Activated CD8-positive, alpha-beta memory T cell treated with anti-CD3 and anti-CD28 coated beads for 24 hours (primary cell): ENCODE measurements around the gene BAIAP2L1.

Experiments
- DNase-seq: peaks from one replicate; pipeline ENCODE4 v3.0.0-alpha.2; 2020

The BAIAP2L1 gene

DNA sequence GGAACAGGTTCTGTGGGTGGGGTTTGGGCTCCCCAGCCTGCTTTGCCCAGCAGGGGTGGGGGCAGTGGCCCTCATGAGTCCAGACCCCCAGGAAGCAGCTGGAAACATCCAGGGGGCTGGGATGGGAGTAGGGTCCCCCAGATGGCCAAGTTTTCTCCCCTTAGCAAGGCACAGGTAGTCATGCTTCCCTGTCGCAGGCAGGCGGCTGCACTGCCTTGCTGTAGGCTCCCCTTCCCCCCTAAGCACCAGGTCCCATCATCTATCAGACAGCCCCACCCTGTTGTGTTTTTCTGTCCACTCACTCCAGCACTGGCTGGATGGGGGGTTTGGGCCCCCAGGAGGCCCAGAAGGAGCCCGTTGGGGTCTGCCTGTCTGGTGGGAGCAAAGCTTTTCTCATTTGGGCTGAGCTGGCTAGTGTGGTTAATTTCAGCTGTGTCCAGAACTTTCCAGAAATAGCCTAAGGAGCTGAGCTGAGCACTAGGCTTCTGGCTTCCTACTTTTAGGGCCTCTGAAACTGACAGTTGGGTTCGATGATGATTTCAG is 111.5 kb downstream of the BAIAP2L1 start:
- DNase-seq = no peak

DNA sequence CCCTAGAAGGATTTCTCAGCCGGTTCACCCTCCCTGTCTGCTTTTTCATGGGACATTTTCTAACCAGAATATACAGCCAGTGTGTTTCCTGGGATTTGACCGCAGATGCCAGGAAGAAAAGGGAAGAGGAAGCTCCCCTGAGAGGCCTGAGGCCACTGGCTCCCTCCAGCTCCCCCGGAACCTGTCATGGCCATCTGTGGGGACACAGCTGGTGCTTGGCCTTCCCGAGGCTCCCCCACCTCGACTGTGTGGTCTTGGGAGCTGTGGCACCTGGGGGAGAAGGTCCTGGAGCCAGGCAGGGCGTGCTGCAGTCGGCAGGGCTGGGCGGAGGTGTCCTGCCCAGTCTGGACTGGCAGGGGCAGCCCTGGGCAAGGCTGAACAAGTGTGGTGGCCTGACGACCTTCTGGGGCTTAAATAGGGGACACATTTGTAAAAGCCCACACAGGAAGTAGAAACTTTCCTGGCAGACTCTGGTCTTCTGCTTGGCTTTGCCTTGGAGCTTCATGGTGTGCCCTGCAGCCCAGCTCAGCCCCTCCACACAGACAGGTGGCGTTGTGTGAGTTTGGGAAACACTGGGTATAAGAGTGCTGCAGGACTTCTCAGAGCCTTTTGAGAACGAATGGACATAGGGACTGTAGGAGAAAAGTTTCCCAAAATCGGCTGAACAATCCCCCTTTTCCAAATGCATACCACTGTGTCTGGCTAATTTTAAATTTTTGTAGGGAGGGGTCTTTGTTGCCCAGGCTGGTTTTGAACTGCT is 112.6 kb downstream of the BAIAP2L1 start:
- DNase-seq = no peak

DNA sequence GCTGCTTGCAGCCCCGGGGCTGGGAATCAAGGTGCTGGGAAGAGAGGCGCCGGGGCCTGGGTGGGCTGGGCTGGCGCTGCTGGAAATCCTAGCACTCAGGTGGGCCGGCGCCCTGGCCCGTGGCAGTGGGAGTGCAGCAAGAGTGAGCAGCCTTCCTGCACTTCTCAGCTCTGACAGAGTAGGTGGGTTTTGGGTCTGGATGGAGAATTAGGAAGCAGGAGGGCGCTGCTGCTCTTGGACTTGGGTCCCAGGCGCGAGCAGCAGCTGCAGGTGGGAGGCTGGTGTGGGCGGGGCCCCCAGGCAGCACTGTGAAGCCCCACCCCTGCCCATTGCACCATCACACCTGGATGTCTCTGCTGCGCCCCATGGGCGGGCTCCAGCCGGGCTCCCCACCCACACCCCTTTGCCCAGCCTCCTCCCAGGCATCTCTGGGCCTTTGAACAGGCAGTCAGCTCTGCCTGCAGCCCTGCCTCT is 113.4 kb downstream of the BAIAP2L1 start:
- no peak for DNase-seq

DNA sequence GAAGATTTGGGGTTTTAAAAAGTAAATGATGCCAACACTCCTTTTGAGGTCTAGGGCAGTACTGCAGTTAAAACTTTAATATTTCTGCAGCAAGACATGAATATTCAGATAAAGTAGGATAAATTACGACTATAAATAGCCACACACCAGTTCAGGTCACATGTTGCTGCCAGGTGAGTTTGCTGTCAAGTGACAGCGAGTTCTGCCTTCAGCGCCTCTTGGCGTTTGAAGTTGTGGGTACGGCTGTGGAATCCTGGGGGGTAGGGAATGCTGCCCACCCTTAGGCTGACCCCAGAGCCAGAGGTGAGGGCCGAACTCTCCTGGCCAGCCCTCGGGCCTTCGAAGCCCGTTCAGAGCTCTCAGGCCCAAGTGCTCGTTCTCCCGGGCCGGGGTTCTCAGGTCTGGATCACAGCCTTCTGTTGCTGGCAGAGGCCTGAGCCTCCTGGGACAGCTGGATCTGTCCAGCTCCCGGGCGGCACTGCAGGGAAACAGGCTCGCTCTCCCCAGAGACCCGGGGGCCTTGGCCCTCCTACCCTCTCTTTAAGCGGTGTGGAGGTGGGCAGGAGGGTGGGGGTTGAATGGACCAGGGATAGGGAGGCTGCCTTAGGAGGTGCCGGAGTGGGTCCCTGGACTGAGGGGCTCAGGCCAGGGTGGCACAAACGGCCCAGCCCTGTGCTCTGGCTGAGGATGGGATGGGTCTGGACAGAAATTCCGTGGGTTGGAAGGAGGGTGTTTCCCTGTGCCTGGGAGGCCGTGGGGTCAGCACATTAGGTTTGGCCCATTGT is 114.0 kb downstream of the BAIAP2L1 start:
- DNase-seq = no peak

DNA sequence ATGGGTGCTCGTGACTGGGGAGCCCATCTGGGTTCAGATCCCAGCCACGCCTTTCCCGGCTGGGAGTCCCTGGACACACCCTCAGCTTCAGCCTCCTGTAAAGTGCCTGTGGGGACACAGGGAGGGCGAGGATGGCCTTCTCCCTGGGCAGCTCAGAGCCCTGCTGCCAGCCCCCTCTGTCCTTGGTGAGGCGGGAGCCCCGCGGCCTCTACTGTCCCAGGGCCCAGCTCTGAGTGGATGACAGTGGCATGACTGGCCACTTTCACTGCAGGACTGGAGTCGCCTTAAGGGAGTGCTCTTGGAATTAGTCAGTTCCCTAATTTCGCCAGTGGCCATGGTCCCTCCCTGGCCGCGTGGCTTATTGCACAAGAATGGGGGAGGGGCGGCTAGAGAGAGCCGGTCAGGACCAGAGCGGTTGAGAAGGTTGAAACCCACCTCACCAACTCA is 114.8 kb downstream of the BAIAP2L1 start:
- no peak for DNase-seq

DNA sequence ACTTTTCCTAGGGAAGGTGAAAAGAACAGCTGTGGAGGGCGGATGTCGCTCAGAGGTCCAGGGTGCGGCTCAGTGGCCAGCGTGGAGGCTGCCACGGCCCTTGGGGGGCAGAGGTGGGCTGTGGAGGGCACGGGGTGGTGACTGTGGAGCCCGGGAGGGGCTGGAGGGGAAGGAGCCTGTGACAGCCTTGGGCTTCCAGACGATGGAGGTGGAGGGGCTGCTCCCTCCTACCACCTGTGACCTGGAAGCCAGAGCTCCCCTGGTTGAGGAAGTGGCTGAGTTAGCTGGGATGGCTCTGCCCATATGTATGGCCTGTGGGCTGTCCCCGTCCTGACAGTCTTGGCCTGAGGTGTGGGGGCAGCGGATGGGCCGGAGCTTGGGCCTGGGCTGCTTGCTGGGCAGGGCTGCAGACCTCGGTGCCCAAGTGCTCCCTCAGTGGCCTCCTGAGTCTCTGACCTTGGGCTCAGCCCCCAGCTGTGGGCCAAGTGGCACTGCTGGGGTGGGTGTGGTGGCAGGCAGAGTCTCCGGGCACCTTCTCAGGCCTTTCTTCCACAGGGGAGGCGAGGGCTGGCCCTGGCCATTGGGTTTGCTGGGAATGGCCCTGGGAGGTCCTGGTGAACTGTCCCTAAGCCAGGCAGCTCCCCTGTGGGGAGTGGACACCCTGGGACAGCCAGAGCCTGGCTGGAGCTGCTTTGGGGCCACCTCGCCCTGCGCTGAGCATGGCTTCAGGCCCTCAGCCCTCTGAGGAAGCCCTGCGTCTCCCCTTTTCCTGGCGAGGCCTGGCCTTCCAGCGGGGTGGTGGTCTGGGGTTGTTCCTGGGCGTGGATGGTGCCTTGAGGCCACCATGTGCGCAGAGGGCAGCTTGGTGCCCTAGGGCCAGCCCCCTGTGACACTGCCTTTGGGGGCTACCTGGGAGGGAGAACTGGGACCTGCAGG is 115.5 kb downstream of the BAIAP2L1 start:
- no peak for DNase-seq

DNA sequence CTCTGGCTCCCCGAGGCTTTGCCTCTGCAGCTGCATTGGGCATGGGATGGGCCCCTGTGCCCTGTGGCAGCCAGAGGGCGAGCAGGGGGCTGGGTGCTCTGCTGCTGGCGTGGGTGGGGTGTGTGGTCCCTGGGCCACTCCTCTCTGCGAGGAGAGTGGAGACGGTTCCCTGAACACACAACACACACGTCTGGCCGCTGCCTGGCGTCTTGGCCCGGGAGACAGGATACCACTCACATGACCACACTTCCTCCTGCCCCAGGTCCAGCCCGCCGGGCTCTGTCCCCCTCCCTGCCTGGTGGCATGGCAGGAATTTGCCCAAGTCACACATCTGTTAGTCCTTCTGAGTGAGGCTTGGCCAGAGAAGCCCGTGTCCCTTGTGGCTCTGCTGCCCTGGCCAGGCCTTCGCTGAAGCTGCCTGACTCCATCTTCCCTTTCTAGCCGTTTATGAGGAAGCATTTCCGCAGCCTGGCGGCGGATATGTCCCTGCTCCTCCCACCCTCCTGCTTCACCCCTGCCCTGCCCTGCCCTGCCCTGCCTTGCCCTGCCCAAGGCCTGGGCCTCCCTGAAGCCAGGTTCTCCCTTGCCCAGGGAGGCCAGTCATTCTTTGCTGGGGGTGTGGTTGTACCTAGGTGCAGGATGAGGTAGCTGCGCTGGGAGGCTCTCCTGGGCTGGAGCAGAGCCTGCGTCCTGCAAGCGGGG is 116.4 kb downstream of the BAIAP2L1 start:
- no peak for DNase-seq

DNA sequence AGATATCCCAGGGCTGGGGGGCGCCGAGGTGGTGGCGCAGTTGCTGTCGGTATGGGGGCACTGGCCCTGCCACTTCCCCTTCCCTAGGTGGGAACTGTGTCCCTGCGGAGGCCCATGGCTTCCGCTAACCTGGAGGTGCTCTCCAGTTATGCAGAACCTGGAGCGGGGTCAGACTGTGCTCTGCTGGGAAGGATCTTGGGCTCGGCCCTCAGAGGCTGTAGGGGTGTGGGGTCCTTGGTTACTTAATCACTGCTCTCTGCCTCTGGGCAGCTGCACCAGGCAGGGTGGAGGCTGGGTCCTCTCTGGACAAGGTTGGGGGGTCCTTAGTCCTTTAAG is 117.0 kb downstream of the BAIAP2L1 start:
- DNase-seq = no peak

DNA sequence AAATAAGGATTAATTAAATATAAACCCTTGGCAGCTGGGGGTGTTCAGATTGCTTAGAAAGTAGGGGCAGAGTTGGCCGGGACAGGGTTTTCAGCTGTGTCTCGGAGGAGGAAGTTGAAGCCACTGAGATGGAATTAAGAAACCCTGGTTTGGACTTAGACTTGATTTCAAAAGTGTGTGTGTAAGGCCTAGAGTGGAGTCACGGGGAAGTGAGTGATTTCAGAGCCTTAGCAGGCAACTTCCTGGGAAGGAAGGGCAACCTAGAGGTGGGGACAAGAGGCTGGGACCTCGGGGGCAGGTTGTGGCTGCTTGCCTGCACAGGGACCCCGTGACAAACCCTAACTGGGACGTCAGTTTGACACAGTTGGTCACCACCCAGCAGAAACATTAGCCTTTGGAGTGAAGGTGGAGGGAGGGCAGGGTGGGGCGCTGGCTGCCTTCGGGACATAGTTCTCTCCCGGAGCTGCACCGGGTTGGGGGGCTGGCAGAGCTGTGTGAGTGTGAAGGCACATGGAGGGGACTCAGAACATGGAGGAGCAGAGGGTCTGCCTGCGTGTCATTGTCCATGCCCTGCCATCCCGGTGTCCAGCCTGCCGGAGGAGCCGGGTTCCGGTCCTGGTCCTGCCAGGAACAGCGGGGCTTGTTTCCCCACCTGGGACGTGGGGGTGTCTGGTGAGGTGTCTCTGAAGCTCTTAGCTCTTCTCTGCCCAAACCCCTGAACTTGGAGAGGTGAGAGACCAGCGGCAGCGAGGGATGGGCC is 117.6 kb downstream of the BAIAP2L1 start:
- DNase-seq = no peak

DNA sequence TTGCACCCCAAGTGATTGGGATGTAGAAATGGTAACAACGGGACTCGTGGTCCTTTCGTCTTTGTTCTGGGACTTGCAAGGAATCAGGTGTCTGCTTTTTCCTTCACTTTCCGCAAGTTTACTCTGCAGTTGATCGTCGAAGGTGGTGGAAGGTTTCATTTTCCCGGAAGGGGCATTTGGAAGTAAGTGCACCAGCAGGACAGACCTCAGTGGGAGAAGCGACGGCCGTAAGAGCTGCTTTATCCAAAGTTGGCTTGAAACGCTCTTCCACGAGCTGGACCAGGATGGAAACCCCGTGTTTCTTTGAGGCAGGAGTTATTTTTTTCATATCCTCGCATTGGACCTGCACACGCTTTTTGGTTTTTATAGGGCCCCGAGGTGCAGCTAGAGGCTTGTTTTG is 118.2 kb downstream of the BAIAP2L1 start:
- no peak for DNase-seq

DNA sequence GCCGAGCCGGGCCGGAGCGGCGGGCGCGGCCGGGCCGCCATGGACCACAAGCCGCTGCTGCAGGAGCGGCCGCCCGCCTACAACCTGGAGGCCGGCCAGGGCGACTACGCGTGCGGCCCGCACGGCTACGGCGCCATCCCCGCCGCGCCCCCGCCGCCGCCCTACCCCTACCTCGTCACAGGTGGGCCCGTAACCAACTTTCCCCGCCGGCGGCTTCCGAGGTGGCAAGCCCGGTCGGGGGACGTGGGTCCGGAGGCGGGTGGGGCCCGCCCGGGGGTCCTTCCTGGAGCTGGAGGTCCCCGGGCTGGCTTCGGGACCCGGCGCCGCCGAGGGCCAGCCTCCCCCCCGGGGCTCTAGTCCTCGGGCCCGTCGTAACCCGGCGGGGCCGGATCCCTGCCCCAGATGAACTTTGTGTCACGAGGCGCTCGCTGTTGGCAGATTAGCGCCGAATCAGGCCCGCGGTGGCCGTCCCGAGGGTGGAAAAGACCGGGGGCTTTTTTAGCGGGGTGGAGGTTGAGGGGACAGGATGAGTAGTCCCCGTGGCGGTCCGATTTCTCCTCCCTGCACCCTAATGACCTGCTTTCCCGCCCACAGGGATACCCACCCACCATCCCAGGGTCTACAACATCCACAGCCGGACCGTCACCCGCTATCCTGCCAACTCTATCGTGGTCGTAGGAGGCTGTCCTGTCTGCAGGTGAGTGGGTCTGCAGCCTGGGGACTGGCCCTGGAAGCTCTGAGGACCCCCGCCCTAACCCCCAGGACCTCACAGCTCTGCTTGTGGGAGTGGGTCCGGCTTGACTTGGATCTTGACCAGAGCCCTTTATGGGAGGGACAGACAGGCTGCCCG is 118.9 kb downstream of the BAIAP2L1 start:
- DNase-seq = no peak

DNA sequence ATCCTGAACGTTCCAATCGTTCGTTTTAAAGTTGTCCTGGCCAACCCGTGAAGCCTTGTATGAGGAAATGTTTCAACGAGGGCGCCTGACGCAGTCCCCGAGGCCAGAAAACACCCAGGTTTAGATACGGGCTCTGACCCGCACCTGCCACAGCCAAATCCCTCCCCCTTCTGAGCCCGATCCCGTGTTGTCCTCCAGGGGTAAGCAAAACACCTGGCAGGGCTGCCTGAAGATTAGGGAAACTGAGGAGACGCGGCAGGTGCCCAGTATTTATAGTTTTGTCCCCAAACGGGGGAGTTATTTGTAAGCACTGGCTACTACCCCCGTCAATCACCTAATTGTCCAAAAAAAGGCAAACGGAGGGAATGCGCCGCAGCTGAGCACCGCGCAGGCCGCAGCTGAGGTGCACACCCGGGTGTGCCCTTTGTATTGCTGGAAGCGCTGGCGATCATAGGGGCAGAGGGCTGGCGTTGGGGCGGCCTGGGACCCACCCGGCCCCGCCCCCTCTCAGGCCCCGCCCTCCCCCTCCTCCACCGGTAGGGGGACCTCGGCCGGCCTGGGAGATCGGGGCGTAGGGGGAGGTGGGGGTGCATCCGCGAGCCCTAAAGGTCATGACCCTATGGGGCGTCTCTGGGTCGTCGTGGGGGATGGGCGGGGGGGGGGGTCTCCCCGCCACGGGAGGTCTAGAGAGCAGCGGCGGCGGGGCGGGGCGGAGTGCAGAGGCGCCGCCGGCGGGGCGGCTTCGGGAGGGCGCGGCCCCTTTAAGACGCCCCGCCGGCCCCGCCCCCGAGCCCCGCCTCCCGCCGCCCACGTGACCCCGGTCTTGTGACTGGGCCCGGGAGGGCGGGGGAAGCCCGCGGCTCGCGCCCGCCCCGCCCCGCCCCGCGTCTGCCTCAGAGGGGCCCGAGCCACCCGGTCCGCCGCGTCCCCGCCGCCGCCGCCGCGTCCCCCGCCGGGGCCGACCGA is 119.8 kb downstream of the BAIAP2L1 start, which contains the start of gene BRI3:
BRI3 (plus strand) TSS at position 896 of the 966 bp plus-strand sequence. CDS start 110 bp downstream, outside the sequence.
- DNase-seq = peak; percentile 94

DNA sequence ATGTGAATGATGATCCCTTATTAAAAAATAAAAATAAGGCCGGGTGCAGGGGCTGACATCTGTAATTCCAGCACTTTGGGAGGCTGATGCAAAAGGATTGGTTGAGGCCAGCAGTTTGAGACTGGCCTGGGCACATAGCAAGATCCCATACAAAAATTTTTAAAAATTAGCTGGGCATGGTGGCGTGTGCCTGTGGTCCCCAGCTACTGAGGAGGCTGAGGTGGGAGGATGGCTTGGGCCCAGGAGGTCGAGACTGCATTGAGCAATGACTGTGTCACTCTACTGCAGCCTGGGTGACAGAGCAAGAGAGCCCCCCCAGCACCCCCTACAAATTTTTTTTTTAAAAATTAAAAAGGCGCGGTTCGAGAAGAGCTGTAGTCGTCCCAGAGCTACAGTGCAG is 120.6 kb downstream of the BAIAP2L1 start:
- no peak for DNase-seq

DNA sequence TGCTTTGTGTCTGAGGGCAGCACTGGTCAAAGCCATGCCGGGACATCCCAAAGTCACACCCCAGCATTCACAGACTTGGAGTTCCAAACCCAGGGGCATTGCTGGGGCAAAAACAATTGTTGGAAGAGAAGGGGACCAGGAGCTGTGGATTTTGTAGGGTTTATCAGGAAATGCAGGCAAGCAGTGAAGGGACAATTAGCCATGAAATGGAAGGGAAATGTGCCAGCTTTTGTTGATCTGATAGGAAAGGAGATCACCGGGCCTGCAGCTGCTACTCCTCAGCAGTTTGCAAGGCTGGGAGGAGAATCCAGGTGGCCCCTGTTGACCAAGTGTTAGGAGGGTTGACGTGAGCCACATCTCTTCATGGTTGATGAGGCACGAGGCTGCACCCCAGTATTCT is 122.0 kb downstream of the BAIAP2L1 start:
- DNase-seq = no peak

DNA sequence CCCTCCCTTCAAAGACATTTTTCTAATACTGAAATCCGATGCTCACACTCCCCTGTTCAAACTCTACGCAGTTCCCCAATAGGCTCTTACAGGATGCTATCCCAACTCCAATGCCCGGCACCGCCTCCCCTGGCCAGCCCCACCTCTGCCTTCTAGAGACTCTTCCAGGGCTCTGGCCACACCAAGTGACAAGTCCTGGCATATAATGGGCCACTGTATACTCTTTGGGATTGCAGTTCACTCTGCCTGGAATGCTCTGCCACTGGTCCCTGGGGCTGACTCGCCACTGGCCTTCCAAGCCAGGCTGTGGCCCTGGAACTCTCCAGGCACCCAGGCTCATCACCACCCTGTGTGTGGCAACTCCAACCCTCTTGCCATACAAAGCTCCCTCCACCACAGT is 122.5 kb downstream of the BAIAP2L1 start:
- DNase-seq = no peak

DNA sequence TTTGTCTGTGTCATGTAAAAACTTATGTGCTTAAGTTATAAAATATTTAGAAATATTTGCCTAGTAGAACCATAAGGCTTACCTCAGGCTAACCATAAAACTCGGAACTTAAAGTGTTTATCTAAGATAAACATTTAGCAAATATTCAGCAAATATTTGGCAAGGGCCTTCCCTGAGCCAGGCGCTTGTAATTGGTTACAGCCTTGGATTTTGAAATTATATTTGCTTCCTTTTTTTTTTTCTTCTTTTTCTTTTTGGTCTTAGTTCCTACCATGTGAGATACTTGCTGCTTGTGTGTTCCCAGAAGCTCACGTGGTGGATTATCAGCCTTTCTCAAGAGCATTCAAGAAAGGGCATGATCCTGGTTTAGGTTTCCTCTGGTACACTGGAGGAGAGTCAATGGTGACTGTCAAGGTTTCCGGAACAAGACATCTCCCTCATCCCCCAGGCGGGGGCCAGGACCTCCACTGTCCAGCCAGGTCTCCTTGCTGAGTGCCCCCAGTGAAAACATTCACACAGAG is 124.6 kb downstream of the BAIAP2L1 start:
- no peak for DNase-seq

DNA sequence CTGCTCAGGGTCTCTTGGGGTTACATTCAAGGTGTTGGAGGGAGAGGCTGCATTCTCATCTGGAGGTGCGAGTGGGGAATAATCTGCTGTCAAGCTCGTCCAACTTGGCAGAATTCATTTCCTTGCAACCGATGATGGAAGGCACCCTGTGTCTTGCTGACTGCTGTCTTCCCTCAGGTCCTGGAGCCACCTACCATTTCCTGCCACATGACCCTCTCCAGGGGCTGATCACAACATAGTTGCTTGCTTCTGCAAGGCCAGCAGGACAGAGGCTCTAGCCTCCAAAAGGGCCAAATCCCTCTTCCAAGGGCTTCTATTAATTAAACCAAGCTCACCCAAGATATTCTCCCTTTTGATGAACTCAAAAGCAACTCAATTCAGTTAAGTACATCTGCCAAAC is 133.6 kb downstream of the BAIAP2L1 start:
- DNase-seq = no peak

DNA sequence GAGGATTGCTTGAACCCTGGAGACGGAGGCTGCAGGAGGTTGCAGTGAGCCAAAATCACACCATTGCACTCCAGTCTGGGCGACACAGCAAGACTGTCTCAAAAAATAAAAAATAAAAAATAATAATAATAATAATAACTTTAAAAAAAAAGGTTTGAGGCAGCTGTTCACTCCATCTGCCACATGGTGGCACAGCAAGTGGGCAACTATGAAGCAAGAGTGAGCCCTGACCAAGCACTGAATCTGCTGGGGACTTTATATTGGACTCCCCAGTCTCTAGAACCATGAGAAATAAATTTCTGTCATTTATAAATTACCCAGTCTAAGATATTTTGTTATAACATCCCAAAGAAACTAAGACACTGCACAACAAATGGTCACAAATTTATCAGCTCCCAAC is 134.1 kb downstream of the BAIAP2L1 start:
- DNase-seq = no peak

DNA sequence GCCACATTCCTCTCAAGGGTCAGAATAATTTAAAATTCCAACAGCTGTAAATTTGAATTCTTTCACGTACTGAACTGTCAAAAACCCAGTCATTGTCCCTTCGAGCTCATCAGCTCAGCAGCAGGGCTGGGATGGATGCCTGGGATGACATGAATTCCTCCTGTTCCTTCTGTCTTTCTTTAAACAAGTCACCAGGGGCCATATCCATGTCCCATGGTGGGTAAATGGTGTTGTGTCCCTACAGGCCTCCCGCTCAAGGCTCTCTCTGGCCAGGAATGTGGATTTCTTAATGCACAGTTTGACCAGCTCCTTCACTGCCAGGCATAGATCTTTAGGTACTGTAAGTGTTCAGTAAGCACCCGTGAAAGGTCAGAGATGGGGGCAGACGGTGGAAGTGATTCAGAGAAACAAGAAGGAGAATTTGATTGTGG is 135.0 kb downstream of the BAIAP2L1 start:
- DNase-seq = no peak
